NCI-H2081 treated with DMSO at 0.1 percent for 48 hours (cell line): ENCODE measurements around the gene KTN1.

Experiments used
- DNase-seq: peaks from one replicate; lab custom pipeline; 2025; lab: John Stamatoyannopoulos, UW

KTN1 gene

DNA sequence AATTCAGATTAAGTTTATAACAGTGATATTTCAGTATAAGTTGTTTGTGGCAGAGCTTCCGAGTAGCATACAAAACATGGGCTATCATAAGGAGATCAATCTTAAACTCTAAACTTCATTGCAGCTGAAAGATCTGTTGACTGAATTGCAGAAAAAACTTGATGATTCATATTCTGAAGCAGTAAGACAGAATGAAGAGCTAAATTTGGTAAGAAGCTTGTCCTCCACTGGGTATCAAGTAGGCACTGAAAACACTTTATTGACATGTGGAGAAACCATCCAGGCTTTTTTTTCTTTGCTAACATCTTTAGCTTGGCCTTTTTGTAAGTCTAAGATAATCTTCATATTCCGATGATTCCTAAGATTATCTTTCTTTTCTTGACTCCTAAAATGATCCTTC lies 93.0 kb downstream of the KTN1 start:
- no peak for DNase-seq

- no peak for DNase-seq
Measured at GRCh38 chr14:55681096-55681495, 101.1 kb downstream of the KTN1 start.

- DNase-seq = no peak
Measured at GRCh38 chr14:55684956-55685584, 105.1 kb downstream of the KTN1 start.

DNA sequence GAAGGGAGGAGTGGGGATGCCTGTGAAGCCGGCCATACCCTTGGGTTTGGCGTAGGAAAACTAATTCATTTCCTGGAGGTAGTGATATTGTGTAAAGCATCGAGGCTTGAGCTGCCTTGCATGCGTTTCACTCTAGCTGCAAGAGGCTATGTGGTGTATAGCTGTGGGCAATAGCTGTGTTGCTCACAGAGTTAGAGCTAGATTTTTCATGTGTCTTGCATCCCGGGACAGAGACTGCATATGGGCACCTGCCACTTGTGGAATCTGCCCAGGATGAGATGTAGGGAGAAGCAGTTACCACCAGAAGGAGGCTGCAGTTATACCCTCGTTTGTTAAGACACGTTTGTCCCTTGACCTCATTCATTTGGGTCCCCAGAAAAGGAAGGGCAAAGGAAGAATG lies 106.7 kb downstream of the KTN1 start:
- DNase-seq = no peak

DNA sequence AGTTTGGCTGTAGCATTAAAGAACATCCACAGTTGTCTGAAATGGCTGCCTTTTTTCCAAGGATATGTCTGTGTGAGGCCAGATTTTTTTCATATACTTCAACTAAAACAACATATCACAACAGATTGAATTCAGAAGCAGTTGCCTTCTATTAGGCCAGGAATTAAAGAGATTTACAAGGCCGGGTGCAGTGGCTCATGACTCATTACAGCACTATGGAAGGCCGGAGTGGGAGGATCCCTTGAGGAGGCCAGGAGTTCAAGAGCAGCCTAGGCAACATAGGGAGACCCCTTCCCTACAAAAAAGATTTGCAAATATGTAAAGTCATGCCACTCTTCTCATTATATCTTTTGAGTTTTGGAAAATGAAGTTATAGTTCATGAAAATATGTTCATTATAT lies 108.6 kb downstream of the KTN1 start:
- no peak for DNase-seq

- DNase-seq = no peak
Measured at GRCh38 chr14:55689981-55690871, 110.2 kb downstream of the KTN1 start.

- no peak for DNase-seq
Measured at GRCh38 chr14:55691659-55692058, 111.7 kb downstream of the KTN1 start.

- DNase-seq = no peak
Measured at GRCh38 chr14:55693904-55694303, 113.9 kb downstream of the KTN1 start.

GRCh38 chr14:55697414-55697861 lies 117.4 kb downstream of the KTN1 start:
- DNase-seq = no peak

DNA sequence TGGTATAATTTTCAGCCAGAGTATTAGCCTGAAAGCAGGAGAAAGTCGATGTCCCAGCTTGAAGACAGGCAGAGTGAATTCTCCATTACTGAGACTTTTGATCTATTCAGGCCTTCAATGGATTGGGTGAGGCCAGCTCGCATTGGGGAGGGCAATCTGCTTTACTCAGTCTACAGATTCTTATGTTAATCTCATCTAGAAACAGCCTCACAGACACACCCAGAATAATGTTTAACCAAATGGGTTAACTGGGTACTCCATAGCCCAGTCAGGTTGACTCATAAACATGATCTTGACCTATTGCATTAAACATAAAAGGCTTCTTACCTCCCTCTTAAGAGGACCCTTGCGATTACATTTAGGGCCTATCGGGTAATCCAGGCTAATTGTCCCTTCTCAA lies 118.0 kb downstream of the KTN1 start:
- DNase-seq = no peak

DNA sequence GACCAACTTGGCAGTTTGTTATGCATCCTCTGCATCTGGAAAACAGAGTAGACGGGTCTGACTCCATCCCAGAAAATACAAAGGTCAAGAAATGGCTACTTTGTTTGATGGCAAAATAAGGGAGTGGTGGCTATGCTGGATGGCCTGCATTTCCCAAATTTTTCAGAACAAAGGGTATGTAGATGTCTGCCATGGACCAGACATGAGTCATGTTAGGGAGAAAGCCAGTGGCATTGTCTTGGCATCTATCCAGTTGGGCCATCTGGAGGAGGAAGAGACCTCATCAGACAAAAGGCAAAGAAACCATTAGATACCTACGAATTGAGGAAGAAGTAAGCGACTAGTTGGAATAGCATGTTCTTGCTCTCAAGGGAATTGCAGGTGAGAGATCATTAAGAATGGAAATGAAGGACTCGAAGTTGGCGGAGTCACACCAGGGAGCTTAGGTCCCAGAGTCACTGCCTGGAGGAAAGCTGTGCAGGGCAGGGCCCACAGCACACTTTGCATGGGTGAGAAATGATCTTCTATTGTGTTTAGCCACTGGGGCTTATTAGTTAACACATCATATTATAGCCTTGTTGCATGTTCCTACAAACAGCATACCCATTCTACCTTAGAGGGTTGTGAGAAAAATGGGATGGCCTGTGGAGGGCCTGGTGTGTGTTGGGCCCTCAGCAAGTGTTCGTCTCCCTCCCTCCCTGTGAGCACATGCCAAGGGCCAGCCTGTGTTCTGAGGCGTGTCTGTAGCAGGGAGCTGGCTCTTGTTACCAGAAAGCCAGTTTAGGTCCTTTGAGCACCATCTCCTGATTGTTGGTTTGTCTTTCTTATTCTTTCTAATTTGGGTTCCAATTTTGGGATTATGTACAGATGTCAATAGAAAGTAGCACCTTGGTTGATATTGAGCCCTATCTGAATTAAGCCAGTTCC lies 119.4 kb downstream of the KTN1 start:
- DNase-seq = no peak

- DNase-seq = no peak
Measured at GRCh38 chr14:55701638-55702037, 121.6 kb downstream of the KTN1 start.

DNA sequence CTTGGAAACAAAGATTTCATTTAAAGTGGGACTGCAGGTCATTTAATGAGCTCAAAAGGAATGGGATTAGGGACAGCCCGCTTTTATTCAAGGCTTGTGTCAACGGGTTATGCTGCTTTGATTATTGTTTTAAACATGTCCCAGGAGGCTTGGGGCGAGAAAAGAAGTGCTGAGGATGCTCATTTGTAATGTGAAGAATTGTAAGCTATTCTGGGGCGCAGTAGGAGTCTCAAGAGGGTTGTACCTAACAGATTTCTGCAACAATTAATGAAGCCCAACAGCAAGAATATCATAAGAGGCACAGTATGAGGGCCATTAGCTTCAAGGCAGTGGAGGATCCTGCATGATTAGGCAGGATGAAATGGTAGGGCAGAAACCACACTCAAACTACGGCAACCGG lies 122.5 kb downstream of the KTN1 start:
- DNase-seq = no peak

DNA sequence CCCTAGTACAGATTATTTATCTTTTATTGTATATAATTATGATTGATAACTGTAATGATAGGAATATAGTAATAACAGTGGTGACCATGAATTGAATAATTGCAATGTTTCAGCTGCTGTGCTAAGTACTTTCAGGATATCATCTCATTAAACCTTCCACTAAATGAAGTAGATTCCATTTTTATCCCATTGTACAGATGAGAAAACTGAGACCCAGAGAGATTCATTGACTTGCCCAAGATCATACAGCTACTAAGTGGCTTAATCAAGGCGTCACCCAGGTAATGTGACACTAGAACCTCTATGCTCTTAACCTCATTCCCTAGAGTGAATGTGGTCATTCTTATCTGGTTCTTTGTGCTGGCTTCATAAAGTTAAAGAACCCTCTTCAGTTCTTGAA lies 124.6 kb downstream of the KTN1 start:
- DNase-seq = no peak

DNA sequence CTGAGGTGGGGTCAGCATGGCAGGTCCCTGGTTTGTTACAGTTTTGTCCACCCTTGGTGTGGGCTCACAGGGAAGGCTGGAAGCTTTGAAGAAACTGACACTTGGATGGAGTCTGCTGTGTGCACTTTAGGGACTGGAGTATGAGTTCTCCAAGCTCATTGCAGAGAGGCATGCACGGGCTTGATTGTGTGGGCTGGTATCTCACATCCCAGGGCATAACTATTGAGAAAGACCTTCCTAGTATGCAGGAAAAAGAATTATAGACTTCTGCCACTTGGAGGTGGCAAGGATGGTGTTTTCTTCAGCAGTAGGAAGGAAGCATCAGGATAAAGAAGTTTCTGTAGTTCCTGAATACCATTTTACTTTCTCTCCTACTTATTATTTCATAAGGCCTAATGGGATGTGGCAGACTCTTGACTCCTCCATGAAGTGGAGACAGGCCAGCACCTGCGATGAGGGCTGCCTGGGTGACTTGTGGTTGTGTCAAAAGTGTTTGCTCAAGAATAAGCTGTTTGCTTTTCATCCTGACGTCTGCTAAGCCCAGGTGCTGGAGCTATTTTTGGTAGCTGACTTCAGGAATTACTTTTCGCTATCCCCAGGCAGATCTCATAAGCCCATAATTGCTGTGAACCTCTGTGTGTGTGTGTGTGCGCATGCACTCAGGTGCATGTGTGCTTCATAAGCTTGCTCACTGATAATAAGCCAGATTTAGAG lies 125.8 kb downstream of the KTN1 start:
- DNase-seq = peak; percentile 50

DNA sequence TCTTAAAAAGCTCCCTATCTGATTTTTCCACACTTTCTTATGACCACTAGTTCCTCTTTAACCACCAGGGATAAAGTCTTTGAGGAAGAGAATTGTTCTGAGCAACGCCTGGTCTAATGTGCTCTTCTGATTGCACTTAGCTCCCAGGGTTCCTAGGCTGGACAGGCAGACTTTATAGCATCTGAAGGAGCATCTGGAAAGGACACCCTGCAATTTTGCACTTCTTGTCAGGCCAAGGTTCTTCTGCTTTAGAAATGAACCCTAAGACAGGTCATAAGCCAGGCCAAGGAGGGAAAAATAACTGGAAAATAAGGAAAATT lies 126.3 kb downstream of the KTN1 start:
- DNase-seq = no peak

DNA sequence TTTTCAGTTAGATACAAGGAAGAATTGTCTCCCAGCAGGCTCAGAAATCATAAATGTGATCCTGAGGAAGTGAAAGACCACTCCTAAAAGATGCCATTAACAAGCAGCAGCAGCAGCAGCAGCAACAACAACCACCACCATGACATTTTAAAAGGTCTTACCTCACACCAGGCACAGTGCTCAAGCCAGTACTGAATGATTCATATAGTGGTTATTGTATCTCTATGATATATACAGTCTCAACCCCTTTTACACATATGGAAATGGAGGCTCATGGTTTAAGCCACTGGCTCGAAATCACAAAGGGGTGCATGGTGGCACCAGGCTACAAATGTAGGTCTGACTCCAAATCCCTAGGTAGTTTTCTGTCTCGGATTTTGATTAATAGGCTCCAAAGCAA lies 126.9 kb downstream of the KTN1 start:
- no peak for DNase-seq

DNA sequence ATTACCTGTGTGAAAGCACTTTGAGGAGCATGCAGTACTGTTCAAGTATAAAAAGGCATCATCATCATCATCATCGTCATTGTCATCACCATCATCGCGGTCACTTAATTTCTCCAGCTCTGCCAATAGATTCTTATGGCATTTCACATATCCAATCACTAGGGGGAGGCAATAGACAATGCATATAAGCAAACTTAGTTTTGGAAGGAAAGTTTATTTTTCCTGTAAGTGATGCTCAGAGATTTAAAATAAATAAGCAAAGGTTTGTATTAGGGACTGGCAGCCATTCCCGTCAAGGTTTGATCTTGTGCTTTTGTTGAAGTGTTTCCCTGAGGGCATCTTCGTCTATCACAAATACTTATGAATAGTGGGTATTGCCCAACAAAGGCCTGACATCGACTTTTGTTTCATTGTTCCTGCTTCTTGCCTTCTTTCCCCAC lies 127.4 kb downstream of the KTN1 start:
- DNase-seq = peak; percentile 19

DNA sequence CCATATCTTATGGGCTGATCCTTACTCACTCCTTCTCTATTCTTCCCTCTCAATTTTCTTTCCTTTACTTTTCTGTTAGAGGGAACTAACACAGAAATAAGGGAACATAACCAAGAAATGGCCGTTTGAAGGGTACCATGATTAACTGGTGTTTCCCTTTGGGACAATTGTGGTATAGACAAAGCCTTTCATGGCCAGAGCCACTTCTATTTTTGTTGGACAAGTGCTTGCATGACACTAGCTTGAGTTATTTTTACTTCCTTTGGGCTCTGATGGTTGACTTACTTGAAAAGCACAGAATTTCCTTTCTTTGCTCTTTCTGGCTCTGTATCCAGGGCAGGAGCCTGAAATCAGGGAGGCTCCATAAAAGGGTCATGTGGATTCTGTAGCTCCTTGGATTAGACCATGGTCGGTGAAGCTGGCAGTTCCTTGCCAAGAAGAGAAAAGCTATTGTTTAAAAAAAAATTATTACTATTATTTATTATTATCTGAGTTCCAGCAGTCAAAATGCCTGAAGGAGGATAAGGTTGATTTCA lies 130.6 kb downstream of the KTN1 start:
- DNase-seq = no peak

DNA sequence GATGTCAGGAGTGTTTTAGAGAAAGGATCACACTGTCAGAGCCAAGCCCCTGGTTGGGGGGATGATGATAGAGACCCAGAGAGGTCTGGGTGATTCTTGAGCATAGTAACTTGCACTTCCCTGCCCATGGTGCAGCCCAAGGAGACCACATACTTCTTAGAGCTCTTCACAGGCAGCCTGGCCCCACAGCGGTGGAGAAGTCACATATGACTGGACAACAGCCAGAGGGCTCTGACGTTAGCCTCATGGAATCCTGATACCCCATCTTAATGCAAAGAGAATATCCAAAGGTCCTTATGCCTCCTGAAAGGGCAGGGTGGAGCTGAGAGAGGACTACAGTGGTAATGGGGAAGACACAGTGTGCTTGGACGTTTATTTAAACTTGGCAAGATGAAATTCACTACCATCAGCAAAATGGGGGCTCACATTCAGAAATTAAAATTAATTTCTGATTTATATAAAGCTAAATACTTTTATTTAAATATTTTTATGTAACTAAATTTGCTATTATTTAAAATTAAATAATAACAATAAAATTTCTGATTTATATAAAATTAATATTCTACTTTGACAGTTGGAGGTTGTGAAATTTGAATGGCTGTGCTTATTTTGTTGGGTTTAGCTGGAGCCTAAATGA lies 131.3 kb downstream of the KTN1 start:
- DNase-seq = no peak

DNA sequence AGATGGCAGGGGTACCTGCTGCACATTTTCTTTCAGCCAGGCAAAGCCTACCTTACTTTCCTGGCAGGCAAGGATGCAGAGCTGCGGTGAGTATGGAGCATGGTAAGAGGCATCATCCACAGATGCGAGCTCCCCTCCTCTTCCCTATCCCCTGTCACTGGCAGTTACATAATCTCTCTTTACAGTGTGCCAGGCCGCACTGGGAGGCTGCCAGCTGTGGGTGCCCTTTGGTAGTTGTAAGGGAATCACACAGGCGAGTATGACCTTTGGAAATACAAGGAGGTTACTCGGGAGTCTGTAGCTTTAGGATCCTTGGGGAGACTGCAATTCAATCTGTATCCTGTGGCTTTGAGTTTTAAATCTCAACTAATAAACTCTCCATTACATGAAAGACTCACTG lies 132.5 kb downstream of the KTN1 start:
- DNase-seq = no peak
